NT2/D1 (cell line): Measurements from ENCODE around the gene EP400.

ENCODE experiments used
- DNase-seq: peaks from one replicate; pipeline ENCODE4 v3.0.0-alpha.2; 2011; ENCODE audit warnings: low read depth, low spot score
- H3K27me3 ChIP-seq: 2 replicates; pipeline ENCODE4 v1.6.0; 2011; ENCODE audit warnings: mild to moderate bottlenecking; ENCODE audit not compliant: insufficient read length, insufficient read depth
- H3K36me3 ChIP-seq: 2 replicates; pipeline ENCODE4 v1.6.1; 2011; ENCODE audit warnings: mild to moderate bottlenecking, low read length, mixed read lengths; ENCODE audit not compliant: insufficient read depth, insufficient read length
- H3K4me1 ChIP-seq: 2 replicates; pipeline ENCODE4 v1.5.1; 2011; ENCODE audit not compliant: insufficient read depth, insufficient read length
- H3K4me3 ChIP-seq: 2 replicates; pipeline ENCODE4 v1.5.1; 2011; ENCODE audit warnings: low read depth; ENCODE audit not compliant: insufficient read length
- H3K9ac ChIP-seq: 2 replicates; pipeline ENCODE4 v1.6.0; 2011; ENCODE audit warnings: low read depth; ENCODE audit not compliant: insufficient read length
- H3K9me3 ChIP-seq: 2 replicates; pipeline ENCODE4 v1.5.1; 2011; ENCODE audit warnings: mild to moderate bottlenecking, low read length; ENCODE audit not compliant: insufficient read depth
- SUZ12 ChIP-seq: IDR thresholded peaks from 2 replicates; pipeline ENCODE4 v1.6.1; 2011; ENCODE audit not compliant: insufficient read length, insufficient read depth; ENCODE audit errors: extremely low read depth
- YY1 ChIP-seq: IDR thresholded peaks from 2 replicates; pipeline ENCODE4 v1.6.1; 2011; ENCODE audit not compliant: insufficient read length, insufficient read depth
- ZNF274 ChIP-seq: IDR thresholded peaks from 2 replicates; pipeline ENCODE4 v1.6.1; 2011; ENCODE audit warnings: mild to moderate bottlenecking, low read depth, low read length

EP400 gene

GRCh38 chr12:131919366-131920156 is 30.2 kb upstream of the EP400 start:
- Histone ChIP-seq H3K4me3 (no peak overlapping the region), H3K4me1 (no peaks in the 10 kb centered on the region), H3K27me3 (no peaks in the 10 kb centered on the region), H3K9ac (no peak overlapping the region), H3K36me3 (peaks cover 68% of the 10 kb centered on the region), H3K9me3 (no peaks in the 10 kb centered on the region)
- DNase-seq: no peak
- TF ChIP-seq ZNF274 (no peak), YY1 (no peak), SUZ12 (no peak)

- no peak for TF ChIP-seq SUZ12
- no peak for TF ChIP-seq ZNF274
- TF ChIP-seq YY1: no peak
These were observed 29.6 kb upstream of the EP400 start for GRCh38 chr12:131920157-131920508.

GRCh38 chr12:131920902-131921840 is 28.6 kb upstream of the EP400 start:
- TF ChIP-seq SUZ12 (no peak), YY1 (no peak), ZNF274 (no peak)
- H3K4me3 ChIP-seq: no peak overlapping the region
- no peaks in the 10 kb centered on the region for H3K27me3 ChIP-seq
- H3K36me3 ChIP-seq: peaks cover 53% of the 10 kb centered on the region
- no peak overlapping the region for H3K9ac ChIP-seq
- H3K4me1 ChIP-seq: no peaks in the 10 kb centered on the region
- DNase-seq: no peak
- no peaks in the 10 kb centered on the region for H3K9me3 ChIP-seq

More at GRCh38 chr12:131920157-131920508, 29.6 kb upstream of the EP400 start:
- H3K4me3 ChIP-seq: no peak overlapping the region
- no peak overlapping the region for H3K9ac ChIP-seq
- no peak for DNase-seq
- H3K27me3 ChIP-seq: no peaks in the 10 kb centered on the region
- H3K9me3 ChIP-seq: no peaks in the 10 kb centered on the region
- no peaks in the 10 kb centered on the region for H3K4me1 ChIP-seq
- H3K36me3 ChIP-seq: peaks cover 62% of the 10 kb centered on the region

- Histone ChIP-seq H3K9ac (no peak overlapping the region), H3K4me3 (no peak overlapping the region), H3K9me3 (peaks cover 5% of the 10 kb centered on the region; the same call in 1 of the 2 replicates), H3K27me3 (no peaks in the 10 kb centered on the region), H3K36me3 (peaks cover 48% of the 10 kb centered on the region), H3K4me1 (no peaks in the 10 kb centered on the region)
- TF ChIP-seq YY1 (no peak), ZNF274 (no peak), SUZ12 (no peak)
- DNase-seq: no peak
These were observed 27.6 kb upstream of the EP400 start for GRCh38 chr12:131921866-131922769.

- peaks cover 45% of the 10 kb centered on the region for H3K36me3 ChIP-seq
- no peaks in the 10 kb centered on the region for H3K27me3 ChIP-seq
- TF ChIP-seq YY1: no peak
- no peak for TF ChIP-seq ZNF274
- no peak for TF ChIP-seq SUZ12
- H3K9me3 ChIP-seq: peaks cover 11% of the 10 kb centered on the region; the same call in 1 of the 2 replicates
- no peak for DNase-seq
- H3K9ac ChIP-seq: no peak overlapping the region
- no peak overlapping the region for H3K4me3 ChIP-seq
- H3K4me1 ChIP-seq: peaks cover 4% of the 10 kb centered on the region
These were observed 27.0 kb upstream of the EP400 start for GRCh38 chr12:131922772-131923171.

- no peak for DNase-seq
- Histone ChIP-seq H3K27me3 (no peaks in the 10 kb centered on the region), H3K4me3 (no peak overlapping the region), H3K9ac (no peak overlapping the region), H3K4me1 (peaks cover 5% of the 10 kb centered on the region), H3K9me3 (peaks cover 11% of the 10 kb centered on the region; the same call in 1 of the 2 replicates), H3K36me3 (peaks cover 41% of the 10 kb centered on the region)
- TF ChIP-seq SUZ12 (no peak), YY1 (no peak), ZNF274 (no peak)
These were observed 26.5 kb upstream of the EP400 start for GRCh38 chr12:131923260-131923659.
